Prostate gland (tissue), 2 donors: Measurements from ENCODE around the gene SFT2D3.

Source experiments
- POLR2A ChIP-seq: fragments of 450-650 bp; IDR thresholded peaks from one replicate; pipeline ENCODE4 v1.6.1; 2016; ENCODE audit warnings: antibody characterized with exemption, mild to moderate bottlenecking
- POLR2AphosphoS5 ChIP-seq: sonication (generic); formaldehyde crosslinking; IDR thresholded peaks from one replicate; pipeline ENCODE4 v1.6.1; 2017; ENCODE audit warnings: antibody characterized with exemption
- TF ChIP-seq, protein P1 (sequence below), 4 experiments: fragments of 200-600 bp in 2 of 4; fragments of 450-650 bp in 2 of 4; sonication (generic) in 2 of 4; IDR thresholded peaks; 1 replicate in 3 of 4; 2 replicates in 1 of 4; pipeline ENCODE4 v1.5.1; 2016 to 2019; ENCODE audit warnings: antibody characterized with exemption in 4 of 4, mild to moderate bottlenecking in 2 of 4, moderate library complexity in 2 of 4

DNA sequence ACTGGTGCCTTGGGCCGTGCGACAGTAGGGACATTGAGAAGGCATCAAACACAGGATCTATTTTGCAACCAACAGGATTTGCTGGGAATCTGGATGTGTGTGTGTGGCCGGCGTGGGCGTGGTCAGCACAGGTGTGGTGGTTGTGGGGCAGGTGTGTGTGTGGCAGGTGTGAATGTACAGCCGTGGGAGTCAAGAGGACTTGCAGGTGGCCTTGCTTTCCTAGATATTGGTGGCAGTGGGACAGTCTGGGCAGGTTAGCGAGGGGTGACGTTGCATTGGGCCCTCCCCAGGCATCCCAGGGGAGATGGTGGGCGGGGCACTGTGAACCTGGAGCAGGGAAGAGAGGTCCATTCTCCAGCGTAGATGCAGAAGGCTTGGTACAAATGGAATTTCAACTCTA lies 22.8 kb upstream of the SFT2D3 start:
- TF ChIP-seq POLR2A (no peak), POLR2AphosphoS5 (no peak)
- TF ChIP-seq, protein P1, sequence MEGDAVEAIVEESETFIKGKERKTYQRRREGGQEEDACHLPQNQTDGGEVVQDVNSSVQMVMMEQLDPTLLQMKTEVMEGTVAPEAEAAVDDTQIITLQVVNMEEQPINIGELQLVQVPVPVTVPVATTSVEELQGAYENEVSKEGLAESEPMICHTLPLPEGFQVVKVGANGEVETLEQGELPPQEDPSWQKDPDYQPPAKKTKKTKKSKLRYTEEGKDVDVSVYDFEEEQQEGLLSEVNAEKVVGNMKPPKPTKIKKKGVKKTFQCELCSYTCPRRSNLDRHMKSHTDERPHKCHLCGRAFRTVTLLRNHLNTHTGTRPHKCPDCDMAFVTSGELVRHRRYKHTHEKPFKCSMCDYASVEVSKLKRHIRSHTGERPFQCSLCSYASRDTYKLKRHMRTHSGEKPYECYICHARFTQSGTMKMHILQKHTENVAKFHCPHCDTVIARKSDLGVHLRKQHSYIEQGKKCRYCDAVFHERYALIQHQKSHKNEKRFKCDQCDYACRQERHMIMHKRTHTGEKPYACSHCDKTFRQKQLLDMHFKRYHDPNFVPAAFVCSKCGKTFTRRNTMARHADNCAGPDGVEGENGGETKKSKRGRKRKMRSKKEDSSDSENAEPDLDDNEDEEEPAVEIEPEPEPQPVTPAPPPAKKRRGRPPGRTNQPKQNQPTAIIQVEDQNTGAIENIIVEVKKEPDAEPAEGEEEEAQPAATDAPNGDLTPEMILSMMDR (IDR thresholded peaks at IDR 0.05), result no peak
